ENCODE results near the gene LRRTM4.

LRRTM4 gene

DNA sequence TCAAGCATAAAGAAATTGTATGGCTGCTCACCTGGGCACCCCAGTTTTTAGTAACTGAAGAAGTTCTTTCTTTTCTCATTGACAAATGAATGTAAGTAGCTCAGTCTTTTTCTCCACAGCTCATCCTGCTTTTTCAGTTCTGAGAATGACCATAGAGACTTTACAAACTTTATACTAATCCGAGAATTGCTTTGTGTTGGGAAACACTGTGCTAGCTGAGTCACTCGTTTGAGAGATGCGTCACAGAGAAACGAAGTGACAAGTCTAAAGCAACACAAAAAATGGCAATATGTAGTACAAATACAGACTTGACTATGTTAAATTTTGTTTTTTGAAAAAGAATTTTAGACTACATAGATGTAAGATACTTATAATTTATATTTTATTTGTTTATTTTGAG is 9.0 kb downstream of the LRRTM4 start:
- no peak for DNase-seq (ENCODE audit: low read depth)
- H3K4me3 ChIP-seq (ENCODE audit: low read length), result no peak overlapping the region
- TF ChIP-seq CTCF (conservative IDR thresholded peaks at IDR 0.05; ENCODE audit: low read length), result no peak

GRCh38 chr2:77512507-77512906 is 9.7 kb downstream of the LRRTM4 start:
- TF ChIP-seq CTCF (conservative IDR thresholded peaks at IDR 0.05; ENCODE audit: low read length), result no peak
- H3K4me3 ChIP-seq (ENCODE audit: low read length), result no peak overlapping the region
- DNase-seq (ENCODE audit: low read depth), result no peak

DNA sequence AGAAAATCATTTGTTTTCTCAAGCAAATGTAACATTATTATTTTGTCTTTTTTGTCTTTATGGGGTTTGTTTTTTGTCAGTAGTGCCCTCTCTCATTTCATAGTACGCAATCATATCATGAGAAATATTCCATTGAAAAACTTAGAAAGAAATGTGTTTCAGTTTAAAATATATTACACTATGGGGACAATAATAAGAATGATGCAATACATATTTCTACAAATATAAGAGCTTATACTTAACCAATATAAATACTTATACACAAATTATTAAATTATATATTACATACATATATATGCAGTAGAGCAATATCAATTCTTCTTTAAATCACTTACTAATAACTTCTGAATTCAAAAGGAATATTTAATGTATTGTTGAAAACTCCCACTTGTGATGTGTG is 13.7 kb downstream of the LRRTM4 start:
- H3K4me3 ChIP-seq (ENCODE audit: low read length), result no peak overlapping the region
- no peak for DNase-seq (ENCODE audit: low read depth)
- TF ChIP-seq CTCF (conservative IDR thresholded peaks at IDR 0.05; ENCODE audit: low read length), result no peak

DNA sequence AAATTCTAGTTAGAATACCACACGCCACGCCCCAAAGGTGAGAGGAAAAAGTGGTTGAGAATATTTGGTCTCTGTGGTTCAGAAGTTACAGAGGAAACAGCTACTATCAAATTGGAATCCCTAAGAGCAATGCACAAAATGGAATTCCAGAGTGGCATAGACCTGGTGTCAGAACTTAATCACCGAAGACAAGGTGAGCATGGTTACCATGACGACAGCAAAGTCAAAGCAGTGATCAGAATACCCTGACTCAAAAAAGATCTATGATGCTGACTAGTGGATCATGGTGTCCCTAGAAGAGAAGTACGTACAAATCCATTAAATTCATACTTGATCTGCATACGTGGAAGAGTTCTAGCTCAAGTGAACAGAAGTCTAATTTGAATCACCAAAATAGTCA is 14.5 kb downstream of the LRRTM4 start:
- no peak for DNase-seq (ENCODE audit: low read depth)

GRCh38 chr2:77488141-77488540 is 34.0 kb downstream of the LRRTM4 start:
- no peak overlapping the region for H3K4me3 ChIP-seq (ENCODE audit: low read length)
- no peak for DNase-seq (ENCODE audit: low read depth)
- no peak for TF ChIP-seq CTCF (conservative IDR thresholded peaks at IDR 0.05; ENCODE audit: low read length)

More for the DNA sequence above, 14.5 kb downstream of the LRRTM4 start:
- TF ChIP-seq CTCF (conservative IDR thresholded peaks at IDR 0.05; ENCODE audit: low read length), result no peak
- H3K4me3 ChIP-seq (ENCODE audit: low read length), result no peak overlapping the region

GRCh38 chr2:77487074-77487803 is 34.9 kb downstream of the LRRTM4 start:
- no peak for TF ChIP-seq CTCF (conservative IDR thresholded peaks at IDR 0.05; ENCODE audit: low read length)
- no peak overlapping the region for H3K4me3 ChIP-seq (ENCODE audit: low read length)
- no peak for DNase-seq (ENCODE audit: low read depth)

DNA sequence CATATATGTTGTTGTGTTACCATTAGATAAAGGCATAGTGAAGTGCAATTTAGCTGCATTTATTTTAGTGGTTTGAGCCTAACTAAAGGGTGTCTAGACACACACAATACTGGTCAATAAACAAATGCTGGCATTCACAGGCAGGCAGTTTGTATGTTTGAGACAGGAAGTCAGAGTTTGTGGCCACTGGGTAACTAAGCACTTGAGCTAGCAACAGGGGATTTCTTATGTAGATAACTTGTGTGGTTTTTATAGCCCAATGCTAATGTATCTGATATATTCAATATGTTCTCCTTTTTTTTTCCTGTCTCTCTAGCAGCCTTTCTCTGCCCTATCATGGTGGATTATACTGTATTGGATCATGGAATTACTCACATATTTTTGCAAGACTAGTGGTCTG is 38.1 kb downstream of the LRRTM4 start:
- H3K4me3 ChIP-seq (ENCODE audit: low read length), result no peak overlapping the region
- no peak for DNase-seq (ENCODE audit: low read depth)
- TF ChIP-seq CTCF (conservative IDR thresholded peaks at IDR 0.05; ENCODE audit: low read length), result no peak
